ENCODE measurements around the gene COMMD10. TPM values are rescaled to one million over a fixed set of nuclear protein-coding genes. Genes with fewer than 3 reads are reported as not detected.

The COMMD10 gene
- total RNA-seq, 5 donors from 2014 or later (not counting 1 experiment from before 2014, with no cell fraction given), result 25.7 to 36.9 (median 26.1) TPM

DNA sequence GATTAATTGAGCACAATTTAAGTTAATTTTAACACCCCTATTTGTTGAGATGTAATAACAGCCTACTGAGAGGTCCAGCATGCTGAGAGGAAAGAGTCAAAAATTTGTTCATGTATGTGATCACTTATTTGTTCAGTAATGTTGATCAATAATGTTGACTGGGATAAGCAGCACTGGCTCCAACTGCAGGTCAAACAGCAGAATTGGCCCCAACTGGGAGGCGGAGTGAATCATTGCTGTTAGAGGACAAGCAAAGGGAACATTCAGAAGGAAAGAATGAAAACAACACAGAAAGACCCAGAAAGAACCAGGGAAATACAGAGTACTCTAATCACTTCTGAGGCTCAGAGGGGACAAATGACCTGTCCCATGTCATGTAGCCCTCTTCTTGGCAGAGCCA is 221.1 kb downstream of the COMMD10 start:
- Histone ChIP-seq H3K4me3 (ENCODE audit: control insufficient read depth in 1 of 2, extremely low read depth in 1 of 2, low read length in 1 of 2) (no peak overlapping the region), H3K4me1 (ENCODE audit: control insufficient read depth in 1 of 2, extremely low read depth in 1 of 2, insufficient read depth in 2 of 2, low read length in 2 of 2) (no peaks in the 10 kb centered on the region), H3K36me3 (ENCODE audit: control insufficient read depth in 2 of 2, extremely low read depth in 1 of 2, insufficient read depth in 1 of 2, low read length in 1 of 2) (peaks cover 11 to 40% of the 10 kb centered on the region in 2 donors), H3K9me3 (peaks cover 3% of the 10 kb centered on the region), H3K27ac (ENCODE audit: low read length) (no peak overlapping the region), H3K27me3 (replicated peaks in 1 of 2; ENCODE audit: control insufficient read depth in 2 of 2, extremely low read depth in 1 of 2, insufficient read depth in 2 of 2, low read length in 1 of 2) (no peaks in the 10 kb centered on the region)
- Mint-ChIP-seq H3K4me1 (no peaks in the 10 kb centered on the region), H3K36me3 (peaks cover 90% of the 10 kb centered on the region), H3K9me3 (peaks cover 18 to 64% (median 38%) of the 10 kb centered on the region in 3 donors), H3K27me3 (no peaks in the 10 kb centered on the region), H3K4me3 (no peak overlapping the region), H3K27ac (no peak overlapping the region)
- ATAC-seq (replicated peaks in 1 of 4) (no peak), DNase-seq (no peak)
- CTCF ChIA-PET, result no interaction called here
- POLR2A ChIA-PET, result interaction anchor here in 1 of 2 donors (0.6 kb wide), 1 partner anchor 284 kb away, joined by 3 read pairs; no protein-coding TSS in a partner anchor
- WGBS (ENCODE audit: insufficient coverage), result 100% methylated on average over 1 of the region's 1 CpG

DNA sequence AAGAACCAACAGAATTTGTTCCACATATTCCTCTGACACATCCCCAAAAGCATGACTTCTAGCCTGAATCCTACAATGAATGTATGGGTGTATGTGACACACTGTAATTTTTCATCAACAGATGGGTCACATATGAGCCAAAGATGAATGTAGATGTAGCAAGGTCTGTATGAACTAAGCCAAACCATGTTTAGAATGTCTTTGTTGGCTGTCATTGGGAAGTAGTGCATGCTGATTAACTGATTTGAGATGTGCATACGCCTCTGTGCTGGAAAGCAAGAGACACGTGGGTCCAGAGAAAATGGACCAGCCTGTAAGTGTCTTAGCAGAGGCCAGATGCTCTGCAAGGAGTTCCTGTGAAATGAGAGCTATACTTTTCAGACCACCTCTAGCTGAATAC is 222.0 kb downstream of the COMMD10 start:
- ChIA-PET CTCF (no interaction called here), POLR2A (interaction anchor here in 1 of 2 donors (0.6 kb wide), 1 partner anchor 285 kb away, joined by 3 read pairs; no protein-coding TSS in a partner anchor)
- Mint-ChIP-seq H3K4me3 (no peak overlapping the region), H3K36me3 (peaks cover 93% of the 10 kb centered on the region), H3K4me1 (peaks cover 0 to 3% (median 0%) of the 10 kb centered on the region in 3 donors), H3K9me3 (peaks cover 18 to 68% (median 42%) of the 10 kb centered on the region in 3 donors), H3K27me3 (no peaks in the 10 kb centered on the region), H3K27ac (no peak overlapping the region)
- Histone ChIP-seq H3K4me1 (ENCODE audit: control insufficient read depth in 1 of 2, extremely low read depth in 1 of 2, insufficient read depth in 2 of 2, low read length in 2 of 2) (no peaks in the 10 kb centered on the region), H3K4me3 (ENCODE audit: control insufficient read depth in 1 of 2, extremely low read depth in 1 of 2, low read length in 1 of 2) (no peak overlapping the region), H3K27ac (ENCODE audit: low read length) (no peak overlapping the region), H3K36me3 (ENCODE audit: control insufficient read depth in 2 of 2, extremely low read depth in 1 of 2, insufficient read depth in 1 of 2, low read length in 1 of 2) (peaks cover 11 to 36% of the 10 kb centered on the region in 2 donors), H3K27me3 (replicated peaks in 1 of 2; ENCODE audit: control insufficient read depth in 2 of 2, extremely low read depth in 1 of 2, insufficient read depth in 2 of 2, low read length in 1 of 2) (no peaks in the 10 kb centered on the region), H3K9me3 (peaks cover 3% of the 10 kb centered on the region)
- DNase-seq, result no peak
- 100% methylated on average over 2 of the region's 2 CpGs for WGBS (ENCODE audit: insufficient coverage)
- ATAC-seq (replicated peaks in 1 of 4), result no peak

DNA sequence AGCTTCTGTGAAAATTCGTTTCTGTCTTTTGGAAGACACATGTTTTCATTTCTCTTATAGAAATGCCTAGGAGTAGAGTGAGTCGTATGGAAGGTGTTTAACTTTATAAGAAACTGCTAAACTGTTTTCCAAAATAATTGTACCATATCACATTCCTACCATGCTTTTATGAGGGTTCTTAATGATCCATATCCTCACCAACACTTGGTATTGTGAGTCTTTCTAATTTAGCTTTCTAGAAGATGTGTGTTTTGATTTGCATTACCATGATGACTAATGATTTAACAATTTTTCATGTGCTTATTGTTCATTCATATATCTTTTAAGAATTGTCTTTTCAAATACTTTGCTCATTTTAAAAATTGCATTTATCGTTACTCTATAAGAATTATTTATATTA is 223.6 kb downstream of the COMMD10 start:
- Mint-ChIP-seq H3K9me3 (peaks cover 21 to 59% (median 40%) of the 10 kb centered on the region in 3 donors), H3K4me1 (peaks cover 6 to 10% (median 8%) of the 10 kb centered on the region in 3 donors), H3K27me3 (no peaks in the 10 kb centered on the region), H3K4me3 (no peak overlapping the region), H3K27ac (no peak overlapping the region), H3K36me3 (peaks cover 91% of the 10 kb centered on the region)
- POLR2A ChIA-PET, result no interaction called here
- WGBS (ENCODE audit: insufficient coverage), result no CpG with 5 or more reads among the region's 3 CpGs
- Histone ChIP-seq H3K27ac (ENCODE audit: low read length) (no peak overlapping the region), H3K9me3 (peaks cover 3% of the 10 kb centered on the region), H3K36me3 (ENCODE audit: control insufficient read depth in 2 of 2, extremely low read depth in 1 of 2, insufficient read depth in 1 of 2, low read length in 1 of 2) (peaks cover 11 to 31% of the 10 kb centered on the region in 2 donors), H3K4me3 (ENCODE audit: control insufficient read depth in 1 of 2, extremely low read depth in 1 of 2, low read length in 1 of 2) (no peak overlapping the region), H3K27me3 (replicated peaks in 1 of 2; ENCODE audit: control insufficient read depth in 2 of 2, extremely low read depth in 1 of 2, insufficient read depth in 2 of 2, low read length in 1 of 2) (no peaks in the 10 kb centered on the region), H3K4me1 (ENCODE audit: control insufficient read depth in 1 of 2, extremely low read depth in 1 of 2, insufficient read depth in 2 of 2, low read length in 2 of 2) (peaks cover 0 to 3% of the 10 kb centered on the region in 2 experiments)
- ATAC-seq (replicated peaks in 1 of 4) (no peak), DNase-seq (no peak)
- CTCF ChIA-PET, result no interaction called here

DNA sequence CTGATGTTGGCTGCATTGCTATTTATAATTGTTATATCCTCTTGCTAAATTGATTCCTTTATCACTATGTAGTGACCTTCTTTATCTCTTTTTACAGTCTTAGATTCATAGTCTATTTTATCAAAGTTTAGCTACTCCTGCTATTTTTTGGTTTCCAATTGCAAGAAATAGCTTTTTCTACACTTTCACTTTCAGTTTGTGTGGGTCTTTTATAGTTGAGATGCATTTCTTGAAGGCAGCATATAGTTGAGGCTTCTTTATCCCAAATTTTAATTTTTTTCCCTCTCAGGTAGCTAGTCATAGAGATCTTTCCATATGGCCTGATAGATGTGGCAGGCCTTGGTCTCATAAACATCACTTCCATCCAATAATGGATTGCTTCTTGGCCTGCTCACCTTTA is 228.5 kb downstream of the COMMD10 start:
- no peak overlapping the region for H3K27ac Mint-ChIP-seq
- no peaks in the 10 kb centered on the region for H3K27me3 ChIP-seq (replicated peaks in 1 of 2; ENCODE audit: control insufficient read depth in 2 of 2, extremely low read depth in 1 of 2, insufficient read depth in 2 of 2, low read length in 1 of 2)
- peaks cover 4% of the 10 kb centered on the region for H3K9me3 ChIP-seq
- H3K36me3 ChIP-seq (ENCODE audit: control insufficient read depth in 2 of 2, extremely low read depth in 1 of 2, insufficient read depth in 1 of 2, low read length in 1 of 2), result peaks cover 0 to 8% of the 10 kb centered on the region in 2 donors
- DNase-seq, result no peak
- H3K9me3 Mint-ChIP-seq, result peaks cover 9 to 41% (median 26%) of the 10 kb centered on the region in 3 donors
- no peak for ATAC-seq (replicated peaks in 1 of 4)
- peaks cover 0 to 3% of the 10 kb centered on the region in 2 experiments for H3K4me1 ChIP-seq (ENCODE audit: control insufficient read depth in 1 of 2, extremely low read depth in 1 of 2, insufficient read depth in 2 of 2, low read length in 2 of 2)
- peaks cover 91% of the 10 kb centered on the region for H3K36me3 Mint-ChIP-seq
- H3K4me3 Mint-ChIP-seq, result peak overlapping the region in 1 of 3 donors; percentile 21
- no peaks in the 10 kb centered on the region for H3K27me3 Mint-ChIP-seq
- POLR2A ChIA-PET, result no interaction called here
- H3K27ac ChIP-seq (ENCODE audit: low read length), result no peak overlapping the region
- CTCF ChIA-PET, result interaction anchor here in 1 of 2 donors (0.6 to 0.7 kb wide), 2 partner anchors 22 to 175 kb away, joined by 3 to 4 read pairs; no protein-coding TSS in a partner anchor
- H3K4me1 Mint-ChIP-seq, result peaks cover 9 to 11% (median 10%) of the 10 kb centered on the region in 3 donors
- no peak overlapping the region for H3K4me3 ChIP-seq (ENCODE audit: control insufficient read depth in 1 of 2, extremely low read depth in 1 of 2, low read length in 1 of 2)

DNA sequence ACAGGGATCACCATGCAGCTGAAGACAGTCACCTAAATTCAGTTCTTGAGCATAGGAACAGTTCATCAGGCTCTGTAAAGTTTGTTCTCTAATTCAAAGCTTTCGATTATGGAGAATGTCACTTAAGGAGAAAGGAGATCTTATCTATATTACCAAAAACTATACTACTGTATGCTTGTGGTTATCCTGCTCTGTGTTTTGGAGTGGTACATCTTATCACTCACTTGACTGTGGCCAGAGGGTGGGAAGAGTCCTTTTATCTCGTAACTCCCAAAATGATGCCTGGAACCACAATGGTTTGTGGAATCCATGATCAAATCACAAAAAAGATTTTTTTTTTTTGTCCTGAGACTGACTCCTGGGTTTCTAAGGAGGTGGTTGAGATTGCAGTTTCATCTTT is 230.7 kb downstream of the COMMD10 start:
- Mint-ChIP-seq H3K4me1 (peaks cover 9 to 11% (median 10%) of the 10 kb centered on the region in 3 donors), H3K9me3 (peaks cover 17 to 37% (median 23%) of the 10 kb centered on the region in 3 donors), H3K4me3 (no peak overlapping the region), H3K27me3 (no peaks in the 10 kb centered on the region), H3K36me3 (peaks cover 95% of the 10 kb centered on the region), H3K27ac (no peak overlapping the region)
- H3K4me3 ChIP-seq (ENCODE audit: control insufficient read depth in 1 of 2, extremely low read depth in 1 of 2, low read length in 1 of 2), result no peak overlapping the region
- no peaks in the 10 kb centered on the region for H3K27me3 ChIP-seq (replicated peaks in 1 of 2; ENCODE audit: control insufficient read depth in 2 of 2, extremely low read depth in 1 of 2, insufficient read depth in 2 of 2, low read length in 1 of 2)
- no CpG with 5 or more reads among the region's 2 CpGs for WGBS (ENCODE audit: insufficient coverage)
- CTCF ChIA-PET, result no interaction called here
- DNase-seq (no peak), ATAC-seq (replicated peaks in 1 of 4) (no peak)
- POLR2A ChIA-PET, result no interaction called here
- H3K4me1 ChIP-seq (ENCODE audit: control insufficient read depth in 1 of 2, extremely low read depth in 1 of 2, insufficient read depth in 2 of 2, low read length in 2 of 2), result peaks cover 0 to 3% of the 10 kb centered on the region in 2 experiments
- peaks cover 0 to 19% of the 10 kb centered on the region in 2 donors for H3K36me3 ChIP-seq (ENCODE audit: control insufficient read depth in 2 of 2, extremely low read depth in 1 of 2, insufficient read depth in 1 of 2, low read length in 1 of 2)
- H3K27ac ChIP-seq (ENCODE audit: low read length), result no peak overlapping the region
- peaks cover 4% of the 10 kb centered on the region for H3K9me3 ChIP-seq

DNA sequence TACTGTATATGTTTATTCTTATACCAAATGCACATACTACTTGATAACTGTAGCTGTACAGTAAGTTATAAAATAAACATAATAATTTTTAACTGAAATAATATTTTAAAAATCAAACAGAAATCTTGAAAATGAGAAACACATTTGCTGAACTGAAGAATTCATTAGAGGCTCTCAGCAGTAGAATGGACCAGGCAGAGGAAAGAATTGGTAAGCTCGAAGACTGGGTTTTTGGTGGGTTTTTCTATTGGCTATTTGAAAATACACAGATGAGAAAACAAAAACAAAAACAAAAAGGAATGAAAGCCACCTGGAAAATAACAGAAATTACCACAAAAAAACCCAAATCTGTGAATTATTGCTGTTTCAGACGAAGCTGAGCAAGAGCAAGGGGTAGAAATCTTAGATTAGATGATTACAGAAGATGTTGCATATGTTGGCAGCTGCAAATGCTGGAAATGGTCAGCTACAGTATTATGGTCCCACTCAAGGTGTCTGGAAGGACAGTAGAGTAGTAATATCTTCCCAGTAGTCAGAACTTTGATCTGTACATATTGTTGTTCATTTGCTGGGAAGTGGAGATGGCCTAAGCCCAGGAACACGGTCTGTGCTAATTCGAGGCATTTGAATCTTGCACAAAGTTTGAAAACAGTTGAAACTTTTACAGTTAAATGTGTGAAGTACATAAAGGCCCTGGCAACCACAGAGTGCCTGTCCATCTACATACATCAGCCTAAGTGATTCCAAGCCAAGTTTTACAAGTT is 233.4 kb downstream of the COMMD10 start:
- Mint-ChIP-seq H3K36me3 (peaks cover 97% of the 10 kb centered on the region), H3K27ac (no peak overlapping the region), H3K27me3 (no peaks in the 10 kb centered on the region), H3K4me3 (no peak overlapping the region), H3K9me3 (peaks cover 19 to 48% (median 28%) of the 10 kb centered on the region in 3 donors), H3K4me1 (peaks cover 1 to 4% (median 4%) of the 10 kb centered on the region in 3 donors)
- ChIA-PET CTCF (no interaction called here), POLR2A (no interaction called here)
- no peak overlapping the region for H3K4me3 ChIP-seq (ENCODE audit: control insufficient read depth in 1 of 2, extremely low read depth in 1 of 2, low read length in 1 of 2)
- 90% methylated on average over 3 of the region's 4 CpGs for WGBS (ENCODE audit: insufficient coverage)
- H3K36me3 ChIP-seq (ENCODE audit: control insufficient read depth in 2 of 2, extremely low read depth in 1 of 2, insufficient read depth in 1 of 2, low read length in 1 of 2), result peaks cover 4 to 19% of the 10 kb centered on the region in 2 donors
- no peak for DNase-seq
- H3K27me3 ChIP-seq (replicated peaks in 1 of 2; ENCODE audit: control insufficient read depth in 2 of 2, extremely low read depth in 1 of 2, insufficient read depth in 2 of 2, low read length in 1 of 2), result no peaks in the 10 kb centered on the region
- H3K27ac ChIP-seq (ENCODE audit: low read length), result no peak overlapping the region
- no peak for ATAC-seq (replicated peaks in 1 of 4)
- H3K9me3 ChIP-seq, result peaks cover 4% of the 10 kb centered on the region
- no peaks in the 10 kb centered on the region for H3K4me1 ChIP-seq (ENCODE audit: control insufficient read depth in 1 of 2, extremely low read depth in 1 of 2, insufficient read depth in 2 of 2, low read length in 2 of 2)
